Osteocyte (in vitro differentiated cells): ENCODE results near the gene ZNF202. TPM values are rescaled to one million over a fixed set of nuclear protein-coding genes. Genes with fewer than 3 reads are reported as not detected.

ENCODE experiments used
- DNase-seq: peaks from one replicate; pipeline ENCODE4 v3.0.0; 2021; ENCODE audit warnings: mixed read lengths; ENCODE audit not compliant: unreplicated experiment; ENCODE audit errors: extremely low spot score
- H3K27ac Mint-ChIP-seq: one replicate; pipeline ENCODE4 v1.8.0; 2021; ENCODE audit warnings: mild to moderate bottlenecking, mixed read lengths; ENCODE audit not compliant: unreplicated experiment
- H3K27me3 Mint-ChIP-seq: one replicate; pipeline ENCODE4 v1.8.0; 2021; ENCODE audit warnings: mixed read lengths; ENCODE audit not compliant: unreplicated experiment
- H3K36me3 Mint-ChIP-seq: one replicate; pipeline ENCODE4 v1.8.0; 2021; ENCODE audit warnings: mixed read lengths; ENCODE audit not compliant: unreplicated experiment
- H3K4me1 Mint-ChIP-seq: one replicate; pipeline ENCODE4 v1.8.0; 2021; ENCODE audit warnings: mixed read lengths; ENCODE audit not compliant: unreplicated experiment
- H3K4me3 Mint-ChIP-seq: one replicate; pipeline ENCODE4 v1.8.0; 2021; ENCODE audit warnings: mild to moderate bottlenecking, moderate library complexity, mixed read lengths; ENCODE audit not compliant: unreplicated experiment
- H3K9me3 Mint-ChIP-seq: one replicate; pipeline ENCODE4 v1.8.0; 2021; ENCODE audit warnings: mixed read lengths; ENCODE audit not compliant: unreplicated experiment
- CTCF ChIP-seq: fragments of 200-600 bp; sonication (generic); IDR thresholded peaks from 2 replicates; pipeline ENCODE4 v1.5.0; 2021; ENCODE audit warnings: antibody characterized with exemption, mild to moderate bottlenecking, moderate library complexity
- total RNA-seq: library from RNA; stranded (reverse); gene quantifications from 2 replicates; pipeline ENCODE4 v1.2.1, GENCODE V29; 2021

The ZNF202 gene
- total RNA-seq, 1 donor from 2014 or later = 11.2 TPM

GRCh38 chr11:123707606-123708205, 33.8 kb downstream of the ZNF202 start:
- H3K4me3 Mint-ChIP-seq = no peak overlapping the region
- H3K9me3 Mint-ChIP-seq = no peaks in the 10 kb centered on the region
- TF ChIP-seq CTCF = peak; percentile 86
- H3K27me3 Mint-ChIP-seq = peaks cover 14% of the 10 kb centered on the region
- no peak for DNase-seq
- no peak overlapping the region for H3K27ac Mint-ChIP-seq
- no peaks in the 10 kb centered on the region for H3K36me3 Mint-ChIP-seq
- H3K4me1 Mint-ChIP-seq = no peaks in the 10 kb centered on the region

GRCh38 chr11:123707206-123707605, 34.3 kb downstream of the ZNF202 start:
- DNase-seq = no peak
- no peaks in the 10 kb centered on the region for H3K4me1 Mint-ChIP-seq
- peaks cover 14% of the 10 kb centered on the region for H3K27me3 Mint-ChIP-seq
- no peaks in the 10 kb centered on the region for H3K9me3 Mint-ChIP-seq
- no peak overlapping the region for H3K4me3 Mint-ChIP-seq
- H3K36me3 Mint-ChIP-seq = no peaks in the 10 kb centered on the region
- no peak overlapping the region for H3K27ac Mint-ChIP-seq
- no peak for TF ChIP-seq CTCF

GRCh38 chr11:123704341-123704740, 37.1 kb downstream of the ZNF202 start:
- H3K27ac Mint-ChIP-seq = no peak overlapping the region
- H3K36me3 Mint-ChIP-seq = no peaks in the 10 kb centered on the region
- no peak for DNase-seq
- no peak for TF ChIP-seq CTCF
- peaks cover 14% of the 10 kb centered on the region for H3K27me3 Mint-ChIP-seq
- no peaks in the 10 kb centered on the region for H3K9me3 Mint-ChIP-seq
- no peaks in the 10 kb centered on the region for H3K4me1 Mint-ChIP-seq
- no peak overlapping the region for H3K4me3 Mint-ChIP-seq

GRCh38 chr11:123702696-123703095, 38.8 kb downstream of the ZNF202 start:
- H3K36me3 Mint-ChIP-seq = no peaks in the 10 kb centered on the region
- H3K4me3 Mint-ChIP-seq = no peak overlapping the region
- no peak for TF ChIP-seq CTCF
- DNase-seq = no peak
- no peaks in the 10 kb centered on the region for H3K9me3 Mint-ChIP-seq
- H3K27ac Mint-ChIP-seq = no peak overlapping the region
- H3K4me1 Mint-ChIP-seq = no peaks in the 10 kb centered on the region
- peaks cover 14% of the 10 kb centered on the region for H3K27me3 Mint-ChIP-seq

GRCh38 chr11:123702139-123702538, 39.3 kb downstream of the ZNF202 start:
- TF ChIP-seq CTCF = no peak
- H3K4me3 Mint-ChIP-seq = no peak overlapping the region
- H3K4me1 Mint-ChIP-seq = no peaks in the 10 kb centered on the region
- H3K36me3 Mint-ChIP-seq = no peaks in the 10 kb centered on the region
- peaks cover 14% of the 10 kb centered on the region for H3K27me3 Mint-ChIP-seq
- no peak for DNase-seq
- no peaks in the 10 kb centered on the region for H3K9me3 Mint-ChIP-seq
- no peak overlapping the region for H3K27ac Mint-ChIP-seq
